HS-5 (cell line): ENCODE data around the gene AGAP1.
A peak's percentile ranks its signal among the peaks of the same experiment; 100 is the strongest.

Source experiments
- DNase-seq: peaks from one replicate; pipeline ENCODE4 v3.0.0-alpha.2; 2012; ENCODE audit warnings: low read depth

The AGAP1 gene

GRCh38 chr2:235609321-235609720 is 115.5 kb downstream of the AGAP1 start:
- no peak for DNase-seq

- DNase-seq = no peak
Measured at GRCh38 chr2:235609746-235610145, 115.9 kb downstream of the AGAP1 start.

GRCh38 chr2:235610696-235611257 is 116.9 kb downstream of the AGAP1 start:
- DNase-seq = no peak

GRCh38 chr2:235611349-235611748 is 117.5 kb downstream of the AGAP1 start:
- no peak for DNase-seq

- DNase-seq = no peak
Measured at GRCh38 chr2:235611756-235612155, 117.9 kb downstream of the AGAP1 start.

- no peak for DNase-seq
Measured at GRCh38 chr2:235612181-235612950, 118.5 kb downstream of the AGAP1 start.

- no peak for DNase-seq
Measured at GRCh38 chr2:235613649-235614048, 119.8 kb downstream of the AGAP1 start.

GRCh38 chr2:235614176-235614860 is 120.5 kb downstream of the AGAP1 start:
- DNase-seq = no peak

GRCh38 chr2:235614900-235615712 is 121.3 kb downstream of the AGAP1 start:
- DNase-seq = peak; percentile 84

- no peak for DNase-seq
Measured at GRCh38 chr2:235616885-235617284, 123.0 kb downstream of the AGAP1 start.

GRCh38 chr2:235618039-235618438 is 124.2 kb downstream of the AGAP1 start:
- no peak for DNase-seq

- DNase-seq = no peak
Measured at GRCh38 chr2:235619544-235619943, 125.7 kb downstream of the AGAP1 start.

GRCh38 chr2:235621736-235622135 is 127.9 kb downstream of the AGAP1 start:
- DNase-seq = no peak

- DNase-seq = no peak
Measured at GRCh38 chr2:235623111-235623510, 129.3 kb downstream of the AGAP1 start.

GRCh38 chr2:235623752-235624151 is 129.9 kb downstream of the AGAP1 start:
- no peak for DNase-seq

- DNase-seq = no peak
Measured at GRCh38 chr2:235626658-235627057, 132.8 kb downstream of the AGAP1 start.

GRCh38 chr2:235627682-235628081 is 133.8 kb downstream of the AGAP1 start:
- no peak for DNase-seq

- DNase-seq = no peak
Measured at GRCh38 chr2:235630718-235631296, 137.0 kb downstream of the AGAP1 start.

GRCh38 chr2:235634435-235635158 is 140.8 kb downstream of the AGAP1 start:
- DNase-seq = no peak

- no peak for DNase-seq
Measured at GRCh38 chr2:235636546-235636945, 142.7 kb downstream of the AGAP1 start.

GRCh38 chr2:235637896-235638295 is 144.1 kb downstream of the AGAP1 start:
- DNase-seq = no peak
